HTERT RPE-1 (cell line): ENCODE results near the gene ARHGAP31.
"Not testable (repeated sequence)": the region's sequence is repeated elsewhere in the genome, so short reads cannot be mapped to it uniquely, and the experiment has no call there.

Source experiments
- in situ Hi-C: fragments of 300-500 bp; cut with MboI; formaldehyde crosslinking; loops from 4 replicates; pipeline ENCODE4 v1.14.3; 2020; ENCODE audit warnings: low sequenced_read_pairs

Gene ARHGAP31, protein sequence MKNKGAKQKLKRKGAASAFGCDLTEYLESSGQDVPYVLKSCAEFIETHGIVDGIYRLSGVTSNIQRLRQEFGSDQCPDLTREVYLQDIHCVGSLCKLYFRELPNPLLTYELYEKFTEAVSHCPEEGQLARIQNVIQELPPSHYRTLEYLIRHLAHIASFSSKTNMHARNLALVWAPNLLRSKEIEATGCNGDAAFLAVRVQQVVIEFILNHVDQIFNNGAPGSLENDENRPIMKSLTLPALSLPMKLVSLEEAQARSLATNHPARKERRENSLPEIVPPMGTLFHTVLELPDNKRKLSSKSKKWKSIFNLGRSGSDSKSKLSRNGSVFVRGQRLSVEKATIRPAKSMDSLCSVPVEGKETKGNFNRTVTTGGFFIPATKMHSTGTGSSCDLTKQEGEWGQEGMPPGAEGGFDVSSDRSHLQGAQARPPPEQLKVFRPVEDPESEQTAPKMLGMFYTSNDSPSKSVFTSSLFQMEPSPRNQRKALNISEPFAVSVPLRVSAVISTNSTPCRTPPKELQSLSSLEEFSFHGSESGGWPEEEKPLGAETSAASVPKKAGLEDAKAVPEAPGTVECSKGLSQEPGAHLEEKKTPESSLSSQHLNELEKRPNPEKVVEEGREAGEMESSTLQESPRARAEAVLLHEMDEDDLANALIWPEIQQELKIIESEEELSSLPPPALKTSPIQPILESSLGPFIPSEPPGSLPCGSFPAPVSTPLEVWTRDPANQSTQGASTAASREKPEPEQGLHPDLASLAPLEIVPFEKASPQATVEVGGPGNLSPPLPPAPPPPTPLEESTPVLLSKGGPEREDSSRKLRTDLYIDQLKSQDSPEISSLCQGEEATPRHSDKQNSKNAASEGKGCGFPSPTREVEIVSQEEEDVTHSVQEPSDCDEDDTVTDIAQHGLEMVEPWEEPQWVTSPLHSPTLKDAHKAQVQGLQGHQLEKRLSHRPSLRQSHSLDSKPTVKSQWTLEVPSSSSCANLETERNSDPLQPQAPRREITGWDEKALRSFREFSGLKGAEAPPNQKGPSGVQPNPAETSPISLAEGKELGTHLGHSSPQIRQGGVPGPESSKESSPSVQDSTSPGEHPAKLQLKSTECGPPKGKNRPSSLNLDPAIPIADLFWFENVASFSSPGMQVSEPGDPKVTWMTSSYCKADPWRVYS (N-terminal part only)

DNA sequence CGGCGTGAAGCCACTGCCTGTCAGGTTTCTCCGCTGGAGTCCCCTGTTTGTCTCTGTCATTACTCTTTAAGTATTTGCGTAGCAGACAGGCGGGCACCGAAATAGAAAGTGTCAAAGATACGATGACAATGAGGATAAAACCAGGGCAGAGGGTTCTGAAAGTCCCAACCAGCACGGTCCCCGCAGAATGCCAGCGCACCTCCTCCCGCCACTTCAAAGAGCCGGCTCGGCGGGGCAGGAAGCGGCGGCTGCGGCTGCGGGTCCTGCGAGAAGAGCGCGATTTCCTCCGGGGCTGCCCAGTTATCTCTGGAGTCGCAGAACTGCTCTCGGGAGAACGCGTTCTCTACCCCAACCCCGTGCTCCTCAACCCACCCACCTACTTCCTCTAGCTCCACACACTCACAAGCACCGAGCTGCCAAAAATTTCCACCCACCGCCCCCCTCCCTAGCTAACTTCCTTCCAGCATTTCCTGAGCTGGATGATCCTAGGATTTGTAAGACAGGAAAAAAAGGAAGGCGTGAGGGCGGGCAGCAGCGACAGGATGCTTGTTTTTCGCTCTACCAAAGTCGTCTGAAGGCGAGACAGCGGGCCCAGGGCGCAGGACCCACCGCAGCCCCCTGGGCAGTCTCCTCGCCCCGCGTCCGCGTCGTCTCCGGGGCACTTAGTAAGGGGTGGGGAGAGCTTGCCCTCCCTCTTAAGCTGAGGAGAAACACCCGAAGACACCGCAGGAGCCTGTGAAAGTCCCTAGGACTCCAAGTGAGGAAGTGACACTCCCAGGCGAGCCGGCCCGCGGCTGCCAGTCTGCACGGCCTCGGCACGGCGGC, at the start of gene ARHGAP31:
Gene ARHGAP31 (plus strand): TSS at position 513 of the 825 bp plus-strand sequence. CDS start 522 bp downstream, outside the sequence.
- in situ Hi-C loops = no loop called here

DNA sequence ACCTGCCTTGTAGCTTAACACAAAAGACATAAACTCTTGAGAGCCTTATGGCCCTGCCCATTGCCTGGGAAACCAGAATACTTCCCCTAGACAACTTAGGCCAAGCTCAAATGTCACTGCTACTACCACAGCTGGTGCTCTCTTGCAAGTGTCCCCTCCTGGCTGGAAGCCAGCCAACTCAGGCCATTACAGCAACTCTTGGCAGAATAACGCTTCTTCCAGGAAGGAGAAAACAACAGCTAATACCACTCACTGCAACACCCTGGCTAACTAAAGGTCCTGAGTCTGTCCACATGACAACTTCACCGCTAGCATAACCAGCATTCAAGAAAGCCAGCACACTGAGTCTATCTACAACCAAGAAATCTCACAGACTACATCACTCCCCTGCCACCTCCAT, 48.4 kb upstream of the ARHGAP31 start:
- in situ Hi-C loops = no loop called here

DNA sequence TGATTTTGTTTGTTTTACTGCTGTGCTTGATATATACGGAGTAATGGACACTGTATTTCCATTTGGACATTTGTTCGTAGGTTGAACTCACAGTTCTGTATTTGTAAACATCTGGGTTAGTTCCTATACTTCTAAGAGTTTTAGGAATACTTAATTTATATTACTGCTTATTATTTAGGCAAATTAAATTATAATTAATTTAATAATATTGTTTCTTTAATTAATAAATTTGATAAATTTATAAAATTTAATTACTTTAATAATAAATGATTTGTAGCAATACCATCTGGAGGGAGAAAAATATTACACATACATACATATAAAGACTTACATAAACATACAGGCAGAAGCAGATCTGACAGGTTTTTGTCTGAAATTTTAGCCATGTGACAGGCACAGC, 39.0 kb upstream of the ARHGAP31 start:
- in situ Hi-C loops = no loop called here

DNA sequence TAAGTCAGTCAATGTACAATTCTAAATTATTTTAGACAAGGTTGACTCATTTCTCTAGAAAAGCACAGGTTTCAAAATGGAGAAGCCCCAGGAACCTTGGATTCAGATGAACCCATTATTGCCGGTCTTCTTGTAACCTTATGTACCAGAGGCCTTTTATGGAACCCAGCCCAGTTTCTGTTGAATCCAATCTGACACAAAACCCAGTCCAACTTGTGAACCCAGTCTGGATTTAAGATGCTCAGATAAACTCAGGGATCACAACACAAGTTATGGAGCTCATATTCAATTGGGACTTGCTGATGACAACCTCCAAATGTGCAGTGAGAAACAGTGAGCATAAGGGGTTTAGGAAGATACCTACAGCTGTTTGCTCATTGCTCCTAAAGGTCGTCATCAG, 37.1 kb upstream of the ARHGAP31 start:
- in situ Hi-C loops = no loop called here

DNA sequence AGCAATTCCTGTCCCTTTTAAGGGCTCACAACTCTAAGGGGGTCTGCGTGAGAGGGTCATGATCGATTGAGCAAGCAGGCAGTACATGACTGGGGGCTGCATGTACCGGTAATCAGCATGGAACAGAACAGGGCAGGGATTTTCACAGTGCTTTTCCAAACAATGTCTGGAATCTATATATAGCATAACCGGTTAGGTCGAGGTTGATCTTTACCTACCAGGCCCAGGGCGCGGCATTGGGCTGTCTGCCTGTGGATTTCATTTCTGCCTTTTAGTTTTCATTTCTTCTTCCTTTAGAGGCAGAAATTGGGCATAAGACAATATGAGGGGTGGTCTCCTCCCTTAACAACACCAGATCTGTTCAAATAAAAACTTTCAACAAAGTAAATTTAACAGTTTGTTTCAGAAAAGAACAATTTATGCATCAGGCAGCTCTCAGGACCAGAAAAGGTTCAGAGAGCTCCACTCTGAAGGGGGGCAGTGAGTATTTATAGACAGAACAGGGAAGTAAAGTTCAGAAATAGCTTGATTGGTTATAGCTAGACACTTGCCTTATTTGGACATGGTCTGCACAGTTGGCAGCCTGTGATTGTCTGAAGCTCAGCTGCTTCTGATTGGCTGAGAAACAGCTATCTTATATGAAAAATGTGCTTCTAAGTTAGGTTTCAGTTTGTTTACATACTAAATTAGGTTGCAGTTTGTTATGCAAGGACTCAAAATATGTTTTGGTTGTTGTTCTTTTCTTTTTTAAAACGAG, 36.4 kb upstream of the ARHGAP31 start:
- in situ Hi-C loops = no loop called here

DNA sequence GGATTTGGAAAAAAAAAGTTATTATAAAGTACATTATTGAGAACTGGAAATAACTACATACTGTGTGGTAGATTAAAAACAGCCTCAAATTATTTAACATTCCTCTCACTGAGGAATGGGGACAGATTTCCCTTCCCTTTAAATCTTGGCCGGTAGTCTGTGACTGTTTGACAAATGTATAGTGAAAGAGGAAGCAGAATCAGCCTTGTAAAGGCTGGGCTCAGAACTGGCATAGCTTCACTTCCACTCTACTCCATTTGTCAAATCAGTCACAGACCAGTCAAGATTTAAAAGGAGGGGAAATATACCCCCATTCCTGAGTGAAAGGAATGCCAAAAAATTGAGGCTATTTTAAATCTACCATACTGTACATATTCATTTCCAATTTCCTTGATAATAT, 35.3 kb upstream of the ARHGAP31 start:
- in situ Hi-C loops = no loop called here

DNA sequence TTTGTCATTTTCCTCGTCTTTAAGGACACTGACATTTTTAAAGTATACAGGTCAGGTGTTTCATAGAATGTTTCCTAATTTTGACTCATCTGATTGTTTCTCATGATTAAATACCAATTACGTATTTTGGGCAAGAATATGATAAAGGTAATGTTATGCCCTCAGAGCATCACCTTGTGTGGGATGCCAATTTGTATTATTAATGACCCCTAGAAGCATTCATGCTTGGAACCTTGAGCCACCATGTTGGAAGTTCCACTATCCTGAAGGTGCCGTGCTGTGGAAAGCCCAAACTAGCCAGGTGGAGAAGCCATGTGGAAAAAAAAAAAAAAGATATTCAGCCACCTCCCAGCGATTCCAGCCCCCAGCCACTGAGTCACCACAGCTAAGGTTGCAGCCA, 34.4 kb upstream of the ARHGAP31 start:
- in situ Hi-C loops = no loop called here

DNA sequence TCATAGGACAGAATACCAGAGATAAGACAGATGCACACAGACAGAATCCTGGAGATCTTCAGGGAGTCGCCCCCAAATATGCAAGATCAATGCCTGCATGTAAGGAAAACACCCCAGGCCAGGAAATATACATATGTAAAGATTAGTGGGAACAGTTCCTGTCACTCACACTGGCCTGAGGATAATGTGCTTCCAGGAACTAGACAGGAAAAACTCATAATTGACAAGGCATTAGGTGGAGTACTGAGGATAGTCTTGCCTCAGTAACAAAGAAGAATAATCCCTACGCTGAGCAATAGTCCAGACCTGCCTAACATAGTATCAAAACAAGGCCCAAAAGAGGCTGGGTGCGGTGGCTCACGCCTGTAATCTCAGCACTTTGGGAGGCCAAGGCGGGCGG, 33.1 kb upstream of the ARHGAP31 start:
- in situ Hi-C loops = no loop called here

DNA sequence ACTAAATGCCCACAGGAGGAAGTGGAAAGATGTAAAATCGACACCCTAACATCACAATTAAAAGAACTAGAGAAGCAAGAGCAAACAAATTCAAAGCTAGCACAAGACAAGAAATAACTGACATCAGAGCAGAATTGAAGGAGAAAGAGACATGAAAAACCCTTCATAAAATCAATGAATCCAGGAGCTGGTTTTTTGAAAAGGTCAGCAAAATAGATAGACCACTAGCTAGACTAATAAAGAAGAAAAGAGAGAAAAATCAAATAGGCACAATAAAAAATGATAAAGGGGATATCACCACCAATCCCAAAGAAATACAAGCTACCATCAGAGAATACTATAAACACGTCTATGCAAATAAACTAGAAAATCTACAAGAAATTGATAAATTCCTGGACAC, 24.0 kb upstream of the ARHGAP31 start:
- in situ Hi-C loops = not testable (repeated sequence)

DNA sequence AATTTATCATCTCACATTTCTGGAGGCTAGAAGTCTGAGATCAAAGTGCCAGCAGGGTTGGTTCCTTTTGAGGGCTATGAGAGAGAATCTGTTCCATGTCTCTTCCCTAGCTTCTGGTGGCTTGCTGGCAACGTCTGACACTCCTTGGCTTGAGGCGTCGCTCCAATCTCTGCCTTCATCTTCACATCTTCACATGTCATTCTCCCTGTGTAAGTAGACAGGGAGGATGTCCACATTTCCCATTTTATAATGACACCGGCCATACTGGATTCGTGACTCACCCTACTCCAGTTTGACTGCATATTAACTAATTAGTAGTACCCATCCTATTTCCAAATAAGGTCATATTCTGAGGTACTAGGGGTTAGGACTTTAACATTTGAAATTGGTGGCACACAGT, 17.5 kb upstream of the ARHGAP31 start:
- in situ Hi-C loops = no loop called here

DNA sequence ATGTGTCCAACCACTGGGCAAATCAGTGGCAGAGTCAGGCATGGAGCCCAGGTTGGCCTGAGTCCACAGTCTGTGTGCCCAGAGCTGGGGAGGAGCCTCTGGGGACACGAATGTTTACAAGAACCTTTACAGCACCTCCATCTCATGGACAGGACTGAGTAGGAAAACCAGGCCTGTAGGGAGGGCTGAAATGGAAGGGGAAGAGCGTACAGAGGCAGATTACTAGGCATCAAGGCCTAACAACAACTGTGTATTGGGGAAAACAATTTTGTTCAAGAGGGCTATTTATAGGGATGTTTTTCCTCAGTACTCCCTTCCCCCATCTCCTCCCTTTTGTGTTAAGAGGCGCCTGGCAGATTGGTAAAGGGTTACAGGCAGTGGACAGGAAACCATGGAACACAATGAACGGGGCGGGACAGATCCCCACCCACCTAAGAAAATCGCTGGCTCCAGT, 15.1 kb upstream of the ARHGAP31 start:
- in situ Hi-C loops = no loop called here

DNA sequence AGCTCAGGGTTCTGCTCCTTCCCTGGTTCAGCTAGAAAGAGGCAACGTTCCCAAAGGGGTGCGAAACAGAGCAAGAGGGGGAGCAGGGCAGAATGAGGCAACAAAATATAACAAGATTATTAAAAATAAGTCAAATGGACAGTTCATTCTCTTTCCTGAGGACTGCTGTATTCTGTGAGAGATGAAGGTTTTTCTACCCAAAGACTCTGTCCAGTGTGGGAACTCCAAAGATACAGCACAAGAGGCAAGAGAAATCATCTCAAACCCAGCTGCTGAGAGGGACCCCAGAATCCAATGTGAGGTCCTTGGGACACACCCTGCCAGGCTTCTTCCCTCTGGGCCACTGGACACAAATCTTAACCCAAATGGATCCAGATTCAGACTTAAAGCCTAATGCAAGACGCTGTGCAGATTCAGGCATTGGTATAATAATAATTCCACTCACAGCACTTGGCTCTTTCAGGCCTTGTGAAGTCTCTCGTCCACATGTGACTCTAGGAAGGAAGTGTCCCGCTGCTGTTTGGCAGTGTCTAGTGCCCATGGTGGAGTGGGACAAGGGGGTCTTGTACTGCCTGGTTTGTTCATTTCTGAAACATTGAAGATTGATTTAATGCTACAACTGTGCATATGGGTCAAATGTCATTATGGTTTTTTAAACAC, 14.5 kb upstream of the ARHGAP31 start:
- in situ Hi-C loops = no loop called here

DNA sequence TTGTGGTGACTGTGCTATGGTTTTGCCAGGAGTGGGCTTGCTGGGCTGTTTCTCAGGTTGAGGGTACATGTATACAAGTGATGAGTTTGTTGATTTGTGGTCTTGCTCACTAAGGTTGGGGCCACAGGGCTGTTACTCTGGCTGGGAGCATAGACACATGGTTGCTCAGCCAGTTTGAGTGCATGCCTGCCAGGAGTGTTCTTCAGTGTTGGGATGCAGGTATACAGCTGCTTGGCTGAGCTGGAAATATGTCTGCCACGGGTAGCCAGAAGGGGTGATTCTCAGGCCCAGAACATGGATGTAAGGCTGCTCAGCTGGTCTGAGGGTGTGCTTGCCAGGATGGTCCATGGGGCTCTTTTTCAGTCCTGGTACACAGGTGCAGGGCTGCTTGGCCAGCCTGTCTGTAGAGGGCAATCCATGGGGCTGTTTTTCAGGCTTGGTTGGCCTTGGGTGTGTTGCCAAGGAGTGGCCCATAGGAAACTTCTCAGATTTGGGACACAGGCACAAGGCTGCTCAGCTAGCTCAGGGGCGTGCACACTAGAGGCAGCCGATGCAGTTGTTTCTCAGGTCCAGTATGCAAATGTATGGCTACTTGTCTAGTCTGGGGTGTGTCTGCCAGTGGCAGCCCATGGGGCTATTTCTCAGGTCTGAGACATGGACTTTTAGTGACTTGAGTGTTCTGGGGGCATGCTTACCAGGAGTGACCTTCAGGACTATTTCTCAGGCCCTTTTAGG, 5.3 kb upstream of the ARHGAP31 start:
- in situ Hi-C loops = no loop called here

DNA sequence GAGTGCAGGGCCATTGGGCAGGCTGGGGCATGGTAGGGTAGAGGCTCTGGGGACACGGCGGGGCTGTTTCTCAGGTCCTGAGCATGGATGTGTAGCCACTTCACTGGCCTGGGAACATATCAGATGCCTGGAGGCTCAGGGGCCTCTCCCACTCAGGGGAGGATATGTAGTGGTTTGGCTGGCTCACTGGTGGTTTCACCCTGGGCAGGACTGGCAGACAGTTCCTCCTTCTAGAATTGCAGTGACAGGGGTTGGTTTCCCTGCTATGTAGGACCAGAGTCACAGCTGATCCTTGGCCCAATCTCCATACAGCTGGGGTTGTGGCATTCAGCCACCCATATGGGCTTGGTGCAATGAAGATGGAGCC, 4.8 kb upstream of the ARHGAP31 start:
- in situ Hi-C loops = no loop called here

DNA sequence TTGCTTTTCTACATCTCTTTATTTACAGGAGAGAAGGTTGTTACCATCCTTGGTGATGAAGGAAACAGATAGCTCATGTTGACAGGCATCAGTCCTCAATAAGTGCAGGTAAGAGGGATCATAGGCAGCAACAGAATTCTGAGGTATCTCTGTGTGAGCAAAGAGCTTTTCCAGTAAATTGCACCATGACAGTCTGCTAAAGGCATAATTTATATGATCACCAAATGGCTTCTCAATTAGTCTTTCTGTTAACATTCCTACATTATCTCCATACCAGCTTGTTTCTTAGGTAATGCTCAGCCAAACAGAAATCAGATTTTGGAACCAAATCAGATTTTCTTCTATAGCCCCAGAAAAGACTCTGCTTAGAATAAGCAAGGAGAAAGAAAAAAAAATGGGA, 3.6 kb upstream of the ARHGAP31 start:
- in situ Hi-C loops = no loop called here

DNA sequence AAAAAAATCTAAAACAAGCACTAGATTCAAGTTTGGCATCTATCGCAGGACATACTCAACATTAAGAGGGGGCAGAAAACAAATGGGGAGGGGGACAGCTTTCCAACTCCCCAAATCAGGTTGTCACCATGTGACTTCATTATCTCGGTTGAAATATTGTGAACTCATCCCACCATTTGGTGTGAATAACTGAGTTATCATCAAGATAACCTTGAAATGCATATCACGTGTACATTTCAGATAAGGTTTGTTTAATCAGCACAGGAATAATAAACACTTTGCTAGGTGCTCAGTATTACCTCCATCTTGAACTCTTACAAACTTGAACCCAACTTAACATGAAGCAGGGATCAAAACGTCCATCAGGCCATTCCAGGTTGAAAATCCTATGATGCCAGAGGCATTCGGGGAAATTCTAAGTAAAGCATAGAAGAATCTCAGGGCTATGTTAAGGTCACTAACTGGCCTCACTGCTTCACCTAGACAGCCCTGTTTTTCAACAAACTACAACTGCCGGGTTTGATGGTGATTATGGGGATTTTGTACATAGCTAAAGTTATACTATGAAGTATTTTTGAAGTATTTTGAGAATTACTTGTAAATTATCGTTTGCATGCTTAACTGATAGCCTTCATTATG, 3.0 kb upstream of the ARHGAP31 start:
- in situ Hi-C loops = no loop called here

DNA sequence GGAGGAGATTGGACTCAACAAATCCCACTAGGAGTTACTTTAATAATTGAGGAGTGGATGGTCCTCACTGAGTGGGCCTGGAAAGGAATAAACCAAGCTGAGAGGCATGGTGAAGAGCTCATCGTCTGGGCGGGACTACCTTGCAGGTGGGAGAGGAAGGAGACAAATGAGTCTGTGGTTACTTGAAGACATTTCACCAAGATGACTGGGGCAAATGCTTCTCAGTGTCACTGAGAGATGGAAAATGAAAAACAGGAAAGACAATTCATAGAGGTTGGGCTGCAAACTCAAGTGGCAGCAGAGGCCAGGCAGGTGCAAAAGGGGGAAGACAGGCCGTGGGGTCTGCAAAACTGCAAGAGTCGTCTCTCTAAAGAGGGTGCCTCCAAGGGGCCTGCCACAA, 1.5 kb upstream of the ARHGAP31 start:
- in situ Hi-C loops = no loop called here
